GM21717 (cell line): ENCODE results near the gene HES4.

Experiments
- ATAC-seq: cut with Tn5 transposase; IDR thresholded peaks from one replicate; pipeline ENCODE4 v1.9.1; 2021; ENCODE audit warnings: mild to moderate bottlenecking, moderate library complexity; ENCODE audit not compliant: unreplicated experiment

The HES4 gene, protein sequence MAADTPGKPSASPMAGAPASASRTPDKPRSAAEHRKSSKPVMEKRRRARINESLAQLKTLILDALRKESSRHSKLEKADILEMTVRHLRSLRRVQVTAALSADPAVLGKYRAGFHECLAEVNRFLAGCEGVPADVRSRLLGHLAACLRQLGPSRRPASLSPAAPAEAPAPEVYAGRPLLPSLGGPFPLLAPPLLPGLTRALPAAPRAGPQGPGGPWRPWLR

DNA sequence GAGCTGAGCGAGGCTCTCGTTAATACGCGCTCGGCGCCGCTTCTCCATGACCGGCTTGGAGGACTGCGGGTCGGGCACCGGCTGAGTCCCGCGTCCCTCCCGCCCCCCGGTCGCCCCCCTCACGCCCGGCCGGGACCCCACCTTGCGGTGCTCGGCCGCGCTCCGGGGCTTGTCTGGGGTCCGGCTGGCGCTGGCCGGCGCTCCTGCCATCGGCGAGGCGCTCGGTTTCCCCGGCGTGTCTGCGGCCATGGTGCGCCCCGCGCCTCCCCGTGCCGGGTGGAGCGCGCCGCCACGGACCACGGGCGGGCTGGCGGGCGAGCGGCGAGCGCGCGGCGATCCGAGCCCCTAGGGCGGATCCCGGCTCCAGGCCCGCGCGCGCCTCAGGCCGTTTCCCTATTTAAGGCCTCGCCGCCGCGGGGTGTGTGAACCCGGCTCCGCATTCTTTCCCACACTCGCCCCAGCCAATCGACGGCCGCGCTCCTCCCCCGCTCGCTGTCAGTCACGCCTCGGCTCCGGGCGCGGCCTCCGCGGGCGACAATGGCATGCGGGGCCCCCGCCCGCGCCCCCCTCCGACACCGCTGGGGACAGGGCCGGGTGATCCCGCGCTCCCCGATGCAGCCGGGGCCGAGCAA, at the start of gene HES4:
TSS of gene HES4 (minus strand) at position 373 of the 632 bp plus-strand sequence. CDS start at position 249, 124 bp downstream.
- ATAC-seq = no peak

GRCh38 chr1:1048765-1049164, 48.9 kb upstream of the HES4 start:
- ATAC-seq = no peak

DNA sequence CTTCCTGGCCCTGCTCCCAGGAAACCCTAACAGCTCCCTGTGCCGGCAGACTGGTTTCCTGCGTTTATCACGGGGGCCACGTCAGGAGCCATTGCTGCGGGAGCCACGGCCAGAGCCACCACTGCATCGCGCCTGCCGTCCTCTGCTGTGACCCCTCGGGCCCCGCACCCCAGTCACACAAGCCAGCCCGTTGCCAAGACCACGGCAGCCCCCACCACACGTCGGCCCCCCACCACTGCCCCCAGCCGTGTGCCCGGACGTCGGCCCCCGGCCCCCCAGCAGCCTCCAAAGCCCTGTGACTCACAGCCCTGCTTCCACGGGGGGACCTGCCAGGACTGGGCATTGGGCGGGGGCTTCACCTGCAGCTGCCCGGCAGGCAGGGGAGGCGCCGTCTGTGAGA, 48.1 kb upstream of the HES4 start:
- no peak for ATAC-seq

GRCh38 chr1:1047407-1047806, 47.5 kb upstream of the HES4 start:
- ATAC-seq = no peak

DNA sequence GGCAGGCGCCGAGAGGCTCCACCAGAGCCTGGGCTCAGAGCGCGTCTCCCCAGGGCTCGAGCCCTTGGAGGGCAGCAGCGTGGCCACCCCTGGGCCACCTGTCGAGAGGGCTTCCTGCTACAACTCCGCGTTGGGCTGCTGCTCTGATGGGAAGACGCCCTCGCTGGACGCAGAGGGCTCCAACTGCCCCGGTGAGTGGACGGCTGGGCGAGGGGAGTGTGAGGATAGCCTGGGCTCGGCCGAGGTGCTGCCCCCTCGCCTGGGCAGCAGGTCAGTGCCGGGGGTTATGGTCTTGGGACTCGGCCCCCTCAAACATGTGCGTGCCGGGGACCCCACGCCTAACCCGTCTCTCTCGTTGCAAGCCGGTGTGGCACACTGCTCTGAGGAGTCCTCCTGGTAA, 46.9 kb upstream of the HES4 start:
- ATAC-seq = no peak

DNA sequence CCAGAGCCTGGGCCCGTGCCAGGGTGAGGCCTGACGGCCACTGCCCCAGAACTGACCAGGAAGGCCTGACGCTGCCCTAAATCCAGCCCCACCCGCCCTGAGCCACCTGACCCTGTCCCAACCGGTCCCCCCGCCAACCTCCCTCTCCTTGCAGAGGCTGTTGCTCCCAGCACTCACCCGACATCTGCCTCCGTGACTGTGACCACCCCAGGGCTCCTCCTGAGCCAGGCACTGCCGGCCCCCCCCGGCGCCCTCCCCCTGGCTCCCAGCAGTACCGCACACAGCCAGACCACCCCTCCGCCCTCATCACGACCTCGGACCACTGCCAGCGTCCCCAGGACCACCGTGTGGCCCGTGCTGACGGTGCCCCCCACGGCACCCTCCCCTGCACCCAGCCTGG, 46.3 kb upstream of the HES4 start:
- ATAC-seq = no peak

GRCh38 chr1:1045129-1045528, 45.2 kb upstream of the HES4 start:
- ATAC-seq = no peak

- no peak for ATAC-seq
Measured at GRCh38 chr1:1044455-1045078, 44.7 kb upstream of the HES4 start.

DNA sequence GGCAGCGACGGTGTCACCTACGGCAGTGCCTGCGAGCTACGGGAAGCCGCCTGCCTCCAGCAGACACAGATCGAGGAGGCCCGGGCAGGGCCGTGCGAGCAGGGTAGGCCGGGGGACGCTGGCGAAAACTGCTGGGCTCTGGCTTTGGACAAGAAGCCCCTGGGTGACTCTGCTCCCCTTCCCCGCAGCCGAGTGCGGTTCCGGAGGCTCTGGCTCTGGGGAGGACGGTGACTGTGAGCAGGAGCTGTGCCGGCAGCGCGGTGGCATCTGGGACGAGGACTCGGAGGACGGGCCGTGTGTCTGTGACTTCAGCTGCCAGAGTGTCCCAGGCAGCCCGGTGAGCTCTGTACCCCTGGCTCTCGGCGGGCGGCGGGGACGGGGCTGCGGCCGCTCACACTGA, 44.0 kb upstream of the HES4 start:
- no peak for ATAC-seq

GRCh38 chr1:1043411-1043810, 43.5 kb upstream of the HES4 start:
- ATAC-seq = no peak

DNA sequence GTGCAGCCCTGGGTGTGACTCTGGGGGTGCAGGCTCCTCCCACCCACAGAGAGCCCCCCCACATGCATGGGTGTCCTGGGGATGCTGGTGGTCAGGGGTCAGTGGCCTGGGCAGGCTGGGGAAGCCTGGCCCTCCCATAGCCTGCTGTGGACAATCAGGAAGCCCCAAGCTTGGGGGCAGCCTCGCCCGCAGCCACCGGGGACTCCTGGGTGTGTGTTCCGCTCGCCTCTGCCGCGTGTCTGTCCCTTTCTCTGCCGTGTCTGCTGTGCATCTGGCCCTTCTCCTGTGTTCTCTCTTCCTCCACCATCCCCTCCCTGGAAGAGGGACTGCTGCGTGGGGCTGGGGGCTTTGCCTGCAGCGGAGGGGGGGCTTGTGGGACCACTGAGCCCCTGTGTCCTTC, 42.9 kb upstream of the HES4 start:
- ATAC-seq = no peak

GRCh38 chr1:1041873-1042272, 42.0 kb upstream of the HES4 start:
- ATAC-seq = no peak

DNA sequence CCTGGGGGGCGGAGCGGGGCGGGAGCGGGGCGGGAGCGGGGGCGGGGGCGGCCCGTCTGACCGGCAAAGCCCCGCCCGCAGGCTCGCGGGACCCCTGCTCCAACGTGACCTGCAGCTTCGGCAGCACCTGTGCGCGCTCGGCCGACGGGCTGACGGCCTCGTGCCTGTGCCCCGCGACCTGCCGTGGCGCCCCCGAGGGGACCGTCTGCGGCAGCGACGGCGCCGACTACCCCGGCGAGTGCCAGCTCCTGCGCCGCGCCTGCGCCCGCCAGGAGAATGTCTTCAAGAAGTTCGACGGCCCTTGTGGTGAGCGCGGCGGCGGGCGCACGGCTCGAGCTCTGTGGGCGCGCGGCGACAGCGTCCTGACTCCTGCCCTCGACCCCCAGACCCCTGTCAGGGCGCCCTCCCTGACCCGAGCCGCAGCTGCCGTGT, 41.2 kb upstream of the HES4 start:
- no peak for ATAC-seq

- ATAC-seq = no peak
Measured at GRCh38 chr1:1040004-1040991, 40.4 kb upstream of the HES4 start.

GRCh38 chr1:1039145-1039910, 39.4 kb upstream of the HES4 start:
- ATAC-seq = no peak

DNA sequence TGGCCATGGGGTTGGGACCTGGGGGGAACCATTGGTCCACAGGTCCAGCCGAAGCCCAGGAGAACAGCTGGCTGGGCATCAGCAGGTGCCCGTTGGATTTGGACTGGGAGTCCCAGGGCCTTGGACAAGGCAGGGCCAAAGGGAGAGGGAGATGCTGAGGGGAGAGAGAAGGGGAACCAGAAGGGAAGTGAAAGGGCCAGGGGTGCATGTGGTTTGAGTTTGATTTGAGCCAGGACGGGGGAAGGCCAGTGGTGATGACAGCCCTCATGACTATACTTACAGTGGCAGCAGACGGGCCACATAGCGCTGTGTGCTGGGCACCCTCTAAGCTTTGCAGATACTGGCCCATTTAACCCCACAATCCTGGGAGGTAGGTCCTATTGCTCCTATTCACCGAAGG, 38.8 kb upstream of the HES4 start:
- ATAC-seq = no peak

DNA sequence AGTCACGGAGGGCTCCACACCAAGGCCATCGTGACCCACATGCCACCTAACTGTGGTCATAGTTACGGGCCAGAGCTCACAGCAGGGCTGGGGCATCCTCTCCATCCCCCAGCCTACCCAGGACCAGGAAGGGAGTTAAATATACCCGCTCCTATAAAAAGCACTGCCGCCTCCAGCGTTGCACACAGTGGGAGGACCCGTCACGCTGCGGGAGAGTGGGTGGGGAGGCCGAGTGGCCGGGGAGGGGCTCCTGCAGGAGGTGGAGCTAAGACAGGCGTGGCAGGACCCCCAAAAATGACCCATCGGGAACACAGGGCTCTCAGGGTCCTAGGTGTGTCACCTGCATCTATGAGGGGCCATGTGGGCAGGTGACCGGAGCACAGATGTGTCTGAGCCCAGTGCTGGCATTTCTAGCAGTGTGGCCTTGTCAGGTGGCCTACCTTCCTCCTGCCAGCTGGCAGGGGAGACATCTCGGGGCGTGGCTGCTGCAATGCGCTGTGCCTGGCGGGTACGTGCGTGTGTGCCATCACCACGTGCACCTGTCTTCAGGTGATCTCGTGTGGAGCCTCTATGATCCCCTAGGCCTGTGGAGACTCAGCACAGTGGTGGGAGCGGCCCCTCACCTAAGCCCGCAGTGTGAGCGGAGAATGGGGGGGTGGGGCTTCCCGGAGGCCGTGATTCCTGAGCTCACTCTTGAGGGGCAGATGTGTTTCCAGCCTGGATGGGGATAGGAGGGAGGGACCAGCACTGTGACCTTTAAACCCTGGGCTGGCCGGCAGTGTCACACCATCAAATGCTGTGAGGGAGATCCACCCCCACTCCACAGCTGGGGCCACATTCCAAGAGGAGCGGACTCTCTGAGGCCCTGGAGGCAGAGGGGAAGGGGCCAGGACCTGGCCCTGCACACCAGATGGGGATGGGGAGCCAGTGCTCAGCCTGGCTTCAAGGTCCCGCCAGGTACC, 37.8 kb upstream of the HES4 start:
- ATAC-seq = no peak

- ATAC-seq = no peak
Measured at GRCh38 chr1:1035291-1035943, 35.5 kb upstream of the HES4 start.

DNA sequence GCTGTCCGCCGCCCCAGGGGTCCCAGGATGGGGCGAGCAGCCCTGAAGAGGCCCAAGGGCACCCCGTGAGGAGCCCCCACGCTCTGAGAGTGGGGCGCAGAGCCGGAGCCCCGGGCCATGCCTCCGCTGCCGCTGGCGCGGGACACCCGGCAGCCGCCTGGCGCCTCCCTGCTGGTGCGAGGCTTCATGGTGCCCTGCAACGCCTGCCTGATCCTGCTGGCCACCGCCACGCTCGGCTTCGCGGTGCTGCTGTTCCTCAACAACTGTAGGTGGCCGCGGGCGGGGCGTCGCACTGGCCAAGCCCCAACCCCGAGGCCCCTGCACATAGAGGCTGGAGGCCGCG, 34.5 kb upstream of the HES4 start:
- no peak for ATAC-seq
